HCT116 (cell line): ENCODE data around the gene ARL5A. TPM values are rescaled to one million over a fixed set of nuclear protein-coding genes. Genes with fewer than 3 reads are reported as not detected.

Experiments
- ATAC-seq: fragments of 200-7000 bp; cut with Tn5 transposase; 2 replicates; pipeline ENCODE4 v1.9.1; 2020; ENCODE audit warnings: mild to moderate bottlenecking, moderate library complexity
- BruUV-seq: library from RNA; stranded (reverse); fragments of 400-500 nt; replicated peaks from 2 replicates; lab custom pipeline; 2021; lab: Mats Ljungman, UMichigan
- CTCF ChIA-PET: fragments of 300-600 bp; sonication (Branson Sonifier 250); formaldehyde crosslinking; loops from one replicate; lab custom pipeline; 2021; ENCODE audit warnings: antibody characterized with exemption; lab: Charles Lee
- POLR2A ChIA-PET: fragments of 300-600, 350-600 bp; sonication (Branson Sonifier 250); formaldehyde crosslinking; loops from one replicate; lab custom pipeline; 2021; ENCODE audit warnings: antibody characterized with exemption; lab: Charles Lee
- RAD21 ChIA-PET, 2 experiments: fragments of 300-600 bp; sonication (Branson Sonifier 250); formaldehyde crosslinking; loops; one replicate each; lab custom pipeline; 2023; ENCODE audit warnings: low total read pairs in 2 of 2; ENCODE audit not compliant: uncharacterized antibody in 2 of 2, unreplicated experiment in 2 of 2, low non-redundant PET in 1 of 2; lab: Charles Lee
- DNase-seq: peaks from one replicate; pipeline ENCODE4 v3.0.0-alpha.2; 2010; ENCODE audit warnings: low read depth, low spot score
- H2AFZ ChIP-seq: fragments of 200-600 bp; shearing (Covaris generic), sonication (generic); 2 replicates; pipeline ENCODE4 v1.6.1; 2017; ENCODE audit warnings: low read depth, mixed run types, mixed read lengths, antibody characterized with exemption, low read length; ENCODE audit not compliant: poor library complexity, severe bottlenecking
- H3K27ac ChIP-seq: 2 replicates; pipeline ENCODE4 v1.5.1; 2012; ENCODE audit warnings: low read depth, low read length
- H3K27me3 ChIP-seq: fragments of 200-600 bp; sonication (generic); 2 replicates; pipeline ENCODE4 v1.6.1; 2016; ENCODE audit warnings: mixed run types, low read length, mixed read lengths; ENCODE audit not compliant: insufficient read depth
- H3K36me3 ChIP-seq, 2 experiments: fragments of 200-500 bp in 1 of 2; fragments of 200-600 bp in 1 of 2; sonication (Bioruptor generic) in 1 of 2; sonication (generic) in 1 of 2; 2 replicates each; pipeline versions ENCODE4 v1.5.1 to v1.6.1; 2014 to 2016; ENCODE audit warnings: low read length in 2 of 2, inconsistent platforms in 1 of 2, mixed read lengths in 1 of 2, mixed run types in 1 of 2; ENCODE audit not compliant: insufficient read depth in 2 of 2, control insufficient read depth in 1 of 2
- H3K4me1 ChIP-seq, 2 experiments: fragments of 200-600 bp in 1 of 2; sonication (generic) in 1 of 2; 2 replicates each; pipeline versions ENCODE4 v1.5.1 to v1.6.1; 2012 to 2017; ENCODE audit warnings: low read length in 2 of 2, inconsistent platforms in 1 of 2, mild to moderate bottlenecking in 1 of 2, mixed read lengths in 1 of 2, mixed run types in 1 of 2, moderate library complexity in 1 of 2; ENCODE audit not compliant: insufficient read depth in 2 of 2, control insufficient read depth in 1 of 2
- H3K4me2 ChIP-seq: fragments of 200-600 bp; sonication (generic); 2 replicates; pipeline ENCODE4 v1.6.1; 2017; ENCODE audit warnings: mixed run types, low read length, mixed read lengths
- H3K4me3 ChIP-seq, 2 experiments: fragments of 200-600 bp in 1 of 2; sonication (generic) in 1 of 2; replicated peaks in 1 of 2; 2 replicates each; pipeline ENCODE4 v1.5.1; 2011 to 2016; ENCODE audit warnings: low read length in 2 of 2, control low read depth in 1 of 2, low read depth in 1 of 2, mild to moderate bottlenecking in 1 of 2, mixed read lengths in 1 of 2, mixed run types in 1 of 2
- H3K79me2 ChIP-seq: fragments of 200-600 bp; sonication (generic); 2 replicates; pipeline ENCODE4 v1.6.1; 2017; ENCODE audit warnings: mild to moderate bottlenecking, mixed run types, low read length, moderate library complexity, mixed read lengths; ENCODE audit not compliant: insufficient read depth
- H3K9ac ChIP-seq: fragments of 200-600 bp; sonication (generic); 2 replicates; pipeline ENCODE4 v1.6.1; 2016; ENCODE audit warnings: low read length, mixed read lengths
- H3K9me2 ChIP-seq: fragments of 200-600 bp; sonication (generic), shearing (Covaris generic); 2 replicates; pipeline ENCODE4 v1.6.1; 2017; ENCODE audit warnings: mixed run types, mild to moderate bottlenecking, moderate library complexity; ENCODE audit not compliant: insufficient read depth
- H3K9me3 ChIP-seq, 2 experiments: fragments of 200-500 bp in 1 of 2; fragments of 200-600 bp in 1 of 2; sonication (Bioruptor generic) in 1 of 2; sonication (generic) in 1 of 2; 2 replicates each; pipeline ENCODE4 v1.6.1; 2014 to 2017; ENCODE audit warnings: low read length in 2 of 2, mixed read lengths in 2 of 2, inconsistent platforms in 1 of 2, low read depth in 1 of 2, mild to moderate bottlenecking in 1 of 2, mixed run types in 1 of 2, moderate library complexity in 1 of 2; ENCODE audit not compliant: control insufficient read depth in 1 of 2, insufficient read depth in 1 of 2
- H4K20me1 ChIP-seq: fragments of 200-600 bp; sonication (generic), shearing (Covaris generic); 2 replicates; pipeline ENCODE4 v1.6.1; 2017; ENCODE audit warnings: mixed run types, mild to moderate bottlenecking, moderate library complexity; ENCODE audit not compliant: insufficient read depth
- EGR1 ChIP-seq: IDR thresholded peaks from 2 replicates; pipeline ENCODE4 v1.6.1; 2012; ENCODE audit warnings: low read depth
- ELF1 ChIP-seq: IDR thresholded peaks from 2 replicates; pipeline ENCODE4 v1.6.1; 2012; ENCODE audit warnings: low read depth, borderline replicate concordance
- EZH2 ChIP-seq: fragments of 200-600 bp; sonication (generic); IDR thresholded peaks from 2 replicates; pipeline ENCODE4 v1.6.1; 2017; ENCODE audit warnings: antibody characterized with exemption, mixed run types
- EZH2phosphoT487 ChIP-seq: fragments of 200-600 bp; IDR thresholded peaks from 2 replicates; pipeline ENCODE4 v1.6.1; 2018; ENCODE audit warnings: antibody characterized with exemption, borderline replicate concordance
- FOSL1 ChIP-seq: IDR thresholded peaks from 2 replicates; pipeline ENCODE4 v1.6.1; 2012; ENCODE audit warnings: low read depth
- JUND ChIP-seq: IDR thresholded peaks from 2 replicates; pipeline ENCODE4 v1.6.1; 2012
- SIN3A ChIP-seq: IDR thresholded peaks from 2 replicates; pipeline ENCODE4 v1.6.1; 2012; ENCODE audit warnings: low read depth
- SP1 ChIP-seq: IDR thresholded peaks from 2 replicates; pipeline ENCODE4 v1.6.1; 2012; ENCODE audit warnings: low read depth
- SRF ChIP-seq: IDR thresholded peaks from 2 replicates; pipeline ENCODE4 v1.6.1; 2012; ENCODE audit warnings: low read depth
- TCF7L2 ChIP-seq: IDR thresholded peaks from 2 replicates; pipeline ENCODE4 v1.7.0; 2011; ENCODE audit warnings: borderline replicate concordance, inconsistent platforms; ENCODE audit not compliant: insufficient read depth, insufficient read length; ENCODE audit errors: extremely low read depth
- YY1 ChIP-seq: IDR thresholded peaks from 2 replicates; pipeline ENCODE4 v1.6.1; 2011; ENCODE audit warnings: low read length, low read depth, moderate library complexity, mild to moderate bottlenecking; ENCODE audit not compliant: insufficient replicate concordance; ENCODE audit errors: extremely low read depth
- intact Hi-C: fragments of 100-400 bp; cut with micrococcal nuclease; formaldehyde crosslinking; loops from 2 replicates; pipeline ENCODE4 v1.10.0; 2022
- total RNA-seq: library from RNA; stranded (reverse); gene quantifications from one replicate; pipeline ENCODE4 v1.2.1, GENCODE V29; 2021; ENCODE audit not compliant: unreplicated experiment
- TF ChIP-seq, protein P1 (sequence below): IDR thresholded peaks from 2 replicates; pipeline ENCODE4 v1.6.1; 2012
- TF ChIP-seq, protein P2 (sequence below), 3 experiments: fragments of 200-600 bp in 1 of 3; sonication (generic) in 1 of 3; IDR thresholded peaks in 2 of 3; conservative IDR thresholded peaks in 1 of 3; 2 replicates each; pipeline ENCODE4 v1.5.1; 2012 to 2017; ENCODE audit warnings: low read depth in 2 of 3, low read length in 2 of 3, antibody characterized with exemption in 1 of 3, borderline replicate concordance in 1 of 3, control low read depth in 1 of 3, mild to moderate bottlenecking in 1 of 3, mixed read lengths in 1 of 3, mixed run types in 1 of 3, moderate library complexity in 1 of 3; ENCODE audit not compliant: insufficient read depth in 1 of 3
- TF ChIP-seq, protein P3 (sequence below): IDR thresholded peaks from 2 replicates; pipeline ENCODE4 v1.6.1; 2012; ENCODE audit warnings: low read depth
- TF ChIP-seq, protein P4 (sequence below): IDR thresholded peaks from 2 replicates; pipeline ENCODE4 v1.6.1; 2012

Gene ARL5A
- total RNA-seq, 1 experiment from 2014 or later, result 74.4 TPM

DNA sequence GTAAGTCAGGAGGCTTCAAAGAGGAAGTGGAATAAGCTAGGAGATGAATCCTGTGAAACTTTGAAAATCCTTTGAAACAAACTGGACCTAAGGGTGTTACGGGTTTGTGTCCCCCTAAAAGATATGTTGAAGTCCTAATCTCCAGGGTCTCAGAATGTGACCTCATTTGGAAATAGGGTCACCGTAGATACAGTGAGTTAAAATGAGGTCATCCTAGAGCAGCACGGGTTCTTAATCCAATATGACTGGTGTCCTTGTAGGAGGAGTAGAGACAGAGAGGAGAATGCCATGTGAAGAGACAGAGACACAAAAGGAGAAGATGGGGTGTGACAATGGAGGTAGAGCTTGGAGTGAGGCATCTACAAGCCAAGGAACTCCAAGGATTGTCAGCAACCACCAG is 67.0 kb downstream of the ARL5A start:
- Histone ChIP-seq H3K4me3 (no peak overlapping the region), H3K36me3 (no peaks in the 10 kb centered on the region), H3K9me3 (no peaks in the 10 kb centered on the region), H3K4me2 (no peak overlapping the region), H2AFZ (no peak overlapping the region), H3K27ac (no peak overlapping the region), H3K9me2 (no peaks in the 10 kb centered on the region), H3K27me3 (no peaks in the 10 kb centered on the region), H3K4me1 (no peaks in the 10 kb centered on the region), H3K79me2 (no peaks in the 10 kb centered on the region), H4K20me1 (no peaks in the 10 kb centered on the region), H3K9ac (no peak overlapping the region)
- ChIA-PET RAD21 (no interaction called here), CTCF (no interaction called here), POLR2A (no interaction called here)
- TF ChIP-seq, protein P1, sequence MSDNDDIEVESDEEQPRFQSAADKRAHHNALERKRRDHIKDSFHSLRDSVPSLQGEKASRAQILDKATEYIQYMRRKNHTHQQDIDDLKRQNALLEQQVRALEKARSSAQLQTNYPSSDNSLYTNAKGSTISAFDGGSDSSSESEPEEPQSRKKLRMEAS, result no peak
- TF ChIP-seq TCF7L2 (no peak), SP1 (no peak), EZH2 (no peak), EGR1 (no peak), ELF1 (no peak), JUND (no peak), FOSL1 (no peak), SIN3A (no peak), SRF (no peak), YY1 (no peak), EZH2phosphoT487 (no peak)
- TF ChIP-seq, protein P2, sequence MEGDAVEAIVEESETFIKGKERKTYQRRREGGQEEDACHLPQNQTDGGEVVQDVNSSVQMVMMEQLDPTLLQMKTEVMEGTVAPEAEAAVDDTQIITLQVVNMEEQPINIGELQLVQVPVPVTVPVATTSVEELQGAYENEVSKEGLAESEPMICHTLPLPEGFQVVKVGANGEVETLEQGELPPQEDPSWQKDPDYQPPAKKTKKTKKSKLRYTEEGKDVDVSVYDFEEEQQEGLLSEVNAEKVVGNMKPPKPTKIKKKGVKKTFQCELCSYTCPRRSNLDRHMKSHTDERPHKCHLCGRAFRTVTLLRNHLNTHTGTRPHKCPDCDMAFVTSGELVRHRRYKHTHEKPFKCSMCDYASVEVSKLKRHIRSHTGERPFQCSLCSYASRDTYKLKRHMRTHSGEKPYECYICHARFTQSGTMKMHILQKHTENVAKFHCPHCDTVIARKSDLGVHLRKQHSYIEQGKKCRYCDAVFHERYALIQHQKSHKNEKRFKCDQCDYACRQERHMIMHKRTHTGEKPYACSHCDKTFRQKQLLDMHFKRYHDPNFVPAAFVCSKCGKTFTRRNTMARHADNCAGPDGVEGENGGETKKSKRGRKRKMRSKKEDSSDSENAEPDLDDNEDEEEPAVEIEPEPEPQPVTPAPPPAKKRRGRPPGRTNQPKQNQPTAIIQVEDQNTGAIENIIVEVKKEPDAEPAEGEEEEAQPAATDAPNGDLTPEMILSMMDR (IDR thresholded peaks at IDR 0.05 in 2 of 3, conservative IDR thresholded peaks at IDR 0.05 in 1 of 3; ENCODE audit: borderline replicate concordance in 1 of 3, insufficient read depth in 1 of 3, low read depth in 2 of 3, low read length in 2 of 3), result no peak
- TF ChIP-seq, protein P3, sequence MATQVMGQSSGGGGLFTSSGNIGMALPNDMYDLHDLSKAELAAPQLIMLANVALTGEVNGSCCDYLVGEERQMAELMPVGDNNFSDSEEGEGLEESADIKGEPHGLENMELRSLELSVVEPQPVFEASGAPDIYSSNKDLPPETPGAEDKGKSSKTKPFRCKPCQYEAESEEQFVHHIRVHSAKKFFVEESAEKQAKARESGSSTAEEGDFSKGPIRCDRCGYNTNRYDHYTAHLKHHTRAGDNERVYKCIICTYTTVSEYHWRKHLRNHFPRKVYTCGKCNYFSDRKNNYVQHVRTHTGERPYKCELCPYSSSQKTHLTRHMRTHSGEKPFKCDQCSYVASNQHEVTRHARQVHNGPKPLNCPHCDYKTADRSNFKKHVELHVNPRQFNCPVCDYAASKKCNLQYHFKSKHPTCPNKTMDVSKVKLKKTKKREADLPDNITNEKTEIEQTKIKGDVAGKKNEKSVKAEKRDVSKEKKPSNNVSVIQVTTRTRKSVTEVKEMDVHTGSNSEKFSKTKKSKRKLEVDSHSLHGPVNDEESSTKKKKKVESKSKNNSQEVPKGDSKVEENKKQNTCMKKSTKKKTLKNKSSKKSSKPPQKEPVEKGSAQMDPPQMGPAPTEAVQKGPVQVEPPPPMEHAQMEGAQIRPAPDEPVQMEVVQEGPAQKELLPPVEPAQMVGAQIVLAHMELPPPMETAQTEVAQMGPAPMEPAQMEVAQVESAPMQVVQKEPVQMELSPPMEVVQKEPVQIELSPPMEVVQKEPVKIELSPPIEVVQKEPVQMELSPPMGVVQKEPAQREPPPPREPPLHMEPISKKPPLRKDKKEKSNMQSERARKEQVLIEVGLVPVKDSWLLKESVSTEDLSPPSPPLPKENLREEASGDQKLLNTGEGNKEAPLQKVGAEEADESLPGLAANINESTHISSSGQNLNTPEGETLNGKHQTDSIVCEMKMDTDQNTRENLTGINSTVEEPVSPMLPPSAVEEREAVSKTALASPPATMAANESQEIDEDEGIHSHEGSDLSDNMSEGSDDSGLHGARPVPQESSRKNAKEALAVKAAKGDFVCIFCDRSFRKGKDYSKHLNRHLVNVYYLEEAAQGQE, result no peak
- TF ChIP-seq, protein P4, sequence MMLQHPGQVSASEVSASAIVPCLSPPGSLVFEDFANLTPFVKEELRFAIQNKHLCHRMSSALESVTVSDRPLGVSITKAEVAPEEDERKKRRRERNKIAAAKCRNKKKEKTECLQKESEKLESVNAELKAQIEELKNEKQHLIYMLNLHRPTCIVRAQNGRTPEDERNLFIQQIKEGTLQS, result no peak
- ATAC-seq, result no peak
- no peak for DNase-seq
- intact Hi-C loops, result no loop called here
- no TSS peak for BruUV-seq
